NCI-H2081 (cell line): ENCODE measurements around the gene LAMB1.
"Not testable (repeated sequence)": the region's sequence is repeated elsewhere in the genome, so short reads cannot be mapped to it uniquely, and the experiment has no call there.

ENCODE experiments used
- DNase-seq, 2 experiments: peaks; one replicate each; lab custom pipeline; 2025; lab: John Stamatoyannopoulos, UW

LAMB1 gene

GRCh38 chr7:107917763-107918651 lies 85.0 kb downstream of the LAMB1 start:
- no peak for DNase-seq

DNA sequence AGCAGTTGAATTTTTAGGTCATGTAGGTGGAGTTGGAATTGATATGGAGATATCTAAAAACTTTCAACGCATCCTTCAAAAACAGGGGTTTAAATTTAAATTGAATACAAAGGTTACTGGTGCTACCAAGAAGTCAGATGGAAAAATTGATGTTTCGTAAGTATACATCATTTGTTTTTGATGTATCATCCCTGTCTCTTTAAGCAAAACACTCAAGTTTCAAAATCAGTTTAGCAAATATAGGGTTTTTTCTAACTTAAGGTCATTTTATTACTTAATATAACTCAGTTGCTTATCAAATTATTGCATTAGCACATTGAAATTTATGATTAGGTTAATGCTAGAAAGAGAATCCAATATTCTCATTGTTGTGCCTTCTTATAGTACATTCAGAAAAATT lies 87.4 kb downstream of the LAMB1 start:
- no peak for DNase-seq

DNA sequence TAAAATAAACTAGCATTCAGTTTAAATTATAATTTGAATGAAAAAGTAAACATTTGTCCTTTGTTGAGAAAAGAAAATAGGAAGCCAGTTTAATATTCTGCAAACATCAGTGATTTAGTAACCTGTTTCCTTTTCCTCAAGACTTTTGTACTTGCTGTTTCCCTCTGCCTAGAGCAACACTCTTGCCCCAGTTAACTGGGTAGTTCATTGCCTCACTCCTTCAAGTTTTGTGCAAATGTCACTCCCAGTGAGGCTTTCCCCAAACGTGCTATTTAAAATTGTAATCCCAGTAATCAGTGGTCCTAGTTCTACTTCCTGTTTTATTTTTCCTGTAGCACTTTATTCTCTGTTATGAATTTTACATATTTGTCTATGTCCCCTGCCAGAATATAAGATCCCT lies 88.1 kb downstream of the LAMB1 start:
- DNase-seq: no peak

DNA sequence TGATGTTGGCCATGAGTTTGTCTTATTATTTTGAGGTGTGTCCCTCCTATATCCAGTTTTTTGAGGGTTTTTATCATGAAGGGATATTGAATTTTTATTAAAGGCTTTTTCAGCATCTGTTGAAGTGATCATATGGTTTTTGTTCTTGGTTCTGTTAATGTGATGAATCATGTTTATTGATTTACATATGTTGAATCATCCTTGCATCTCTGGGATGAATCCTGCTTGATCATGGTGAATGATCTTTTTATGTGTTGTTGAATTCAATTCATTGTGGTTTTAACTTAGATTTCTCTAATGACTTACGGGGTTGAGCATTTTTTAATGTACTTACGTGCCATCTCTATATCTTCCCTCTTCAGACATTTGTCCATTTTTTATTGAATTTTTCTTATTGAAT lies 89.1 kb downstream of the LAMB1 start:
- DNase-seq: no peak

DNA sequence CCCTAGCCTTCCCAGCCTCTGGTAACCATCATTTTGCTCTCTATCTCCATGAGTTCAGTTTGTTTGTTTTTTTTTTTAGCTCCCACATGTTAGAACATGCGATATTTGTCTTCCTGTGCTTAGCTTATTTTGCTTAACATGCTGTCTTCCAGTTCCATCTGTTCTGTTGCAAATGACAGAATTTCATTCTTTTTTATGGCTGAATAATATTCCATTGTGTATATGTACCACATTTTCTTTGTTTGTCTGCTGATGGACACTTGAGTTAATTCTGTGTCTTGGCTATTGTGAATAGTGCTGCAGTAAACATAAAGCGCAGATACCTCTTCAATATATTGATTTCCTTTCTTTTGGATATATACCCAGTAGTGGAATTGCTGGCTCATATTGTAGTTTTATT lies 91.0 kb downstream of the LAMB1 start:
- DNase-seq: no peak

- DNase-seq: no peak
These were observed 93.5 kb downstream of the LAMB1 start for GRCh38 chr7:107909445-107909844.

DNA sequence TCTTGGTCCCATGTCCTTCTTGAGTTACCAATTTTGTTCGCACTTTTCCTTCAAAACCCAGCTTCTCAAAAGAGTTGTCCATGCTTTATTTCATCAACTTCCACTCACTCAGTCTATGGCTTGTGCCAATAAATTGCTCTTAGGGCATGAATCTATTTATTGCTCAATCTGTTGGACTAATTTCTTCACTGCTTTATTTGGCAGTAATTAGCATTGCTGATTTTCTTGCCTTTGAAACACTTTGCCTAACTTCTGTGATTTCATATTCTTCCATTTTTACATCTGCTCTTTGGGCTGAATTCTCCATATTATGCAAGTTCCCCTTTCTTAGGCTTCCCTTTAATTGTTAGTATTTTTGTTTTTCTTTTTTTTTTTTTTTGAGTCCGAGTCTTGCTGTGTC lies 95.2 kb downstream of the LAMB1 start:
- DNase-seq: no peak

- DNase-seq: no peak
These were observed 100.6 kb downstream of the LAMB1 start for GRCh38 chr7:107902381-107902780.

- DNase-seq: no peak
These were observed 102.4 kb downstream of the LAMB1 start for GRCh38 chr7:107900496-107901015.

GRCh38 chr7:107898997-107899594 lies 103.9 kb downstream of the LAMB1 start:
- no peak for DNase-seq

- not testable (repeated sequence) for DNase-seq
These were observed 110.6 kb downstream of the LAMB1 start for GRCh38 chr7:107892367-107892741.

DNA sequence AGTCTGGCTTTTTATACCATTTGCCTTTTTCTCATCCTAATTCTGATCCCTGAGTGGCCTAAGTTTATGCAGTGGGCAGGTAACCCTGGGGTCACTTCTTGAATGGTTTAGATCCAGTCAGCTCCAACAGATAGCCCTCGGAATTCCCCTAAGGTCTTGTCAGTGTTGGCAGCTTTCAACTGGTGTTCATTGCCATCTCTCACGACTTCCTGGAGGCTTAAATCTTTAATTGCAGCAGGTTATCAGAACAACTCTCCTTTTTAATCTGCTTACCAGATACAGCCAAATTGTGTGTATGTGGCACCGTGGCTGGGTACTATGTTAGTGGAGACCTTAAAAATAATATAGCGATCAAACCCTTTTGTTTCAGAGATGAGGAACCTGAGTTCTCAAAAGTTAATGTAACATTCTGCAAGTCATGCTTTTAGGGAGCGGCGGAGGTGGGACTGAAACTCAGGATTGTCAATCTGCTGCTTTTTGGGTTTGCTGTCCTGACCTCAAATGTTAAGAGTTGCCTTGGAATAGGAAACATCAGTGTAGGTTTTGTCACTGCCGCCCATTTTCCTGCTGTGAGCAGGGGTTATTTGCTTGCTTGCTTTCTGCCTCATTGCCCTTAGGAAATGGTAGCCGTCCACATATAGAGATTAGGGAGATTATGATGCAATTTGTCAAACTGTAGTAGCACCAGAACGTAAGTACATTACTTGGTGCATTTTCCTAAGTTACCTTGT lies 111.2 kb downstream of the LAMB1 start:
- peak in 1 of 2 experiments; percentile 64 for DNase-seq

GRCh38 chr7:107890962-107891635 lies 111.9 kb downstream of the LAMB1 start, which contains the start of gene DLD:
TSS of gene DLD (plus strand) at chr7:107891183. CDS start at chr7:107891251, 68 bp downstream.
- peak; percentile 96 to 98 for DNase-seq

- DNase-seq: no peak
These were observed 112.4 kb downstream of the LAMB1 start for GRCh38 chr7:107890493-107890961.

- DNase-seq: no peak
These were observed 113.0 kb downstream of the LAMB1 start for GRCh38 chr7:107889992-107890391.

DNA sequence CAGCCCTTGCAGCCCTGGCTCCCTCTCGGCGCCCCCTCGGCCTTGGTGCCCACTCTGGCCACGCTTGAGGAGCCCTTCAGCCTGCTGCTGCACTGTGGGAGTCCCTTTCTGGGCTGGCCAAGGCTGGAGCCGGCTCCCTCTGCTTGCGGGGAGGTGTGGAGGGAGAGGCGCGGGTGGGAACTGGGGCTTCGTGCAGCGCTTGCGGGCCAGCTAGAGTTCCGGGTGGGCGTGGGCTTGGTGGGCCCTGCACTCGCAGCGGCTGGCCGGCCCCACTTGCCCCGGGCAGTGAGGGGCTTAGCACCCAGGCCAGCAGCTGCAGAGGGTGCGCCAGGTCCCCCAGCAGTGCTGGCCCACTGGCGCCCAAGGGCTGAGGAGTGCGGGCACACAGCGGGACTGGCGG lies 115.1 kb downstream of the LAMB1 start:
- DNase-seq: not testable (repeated sequence)

DNA sequence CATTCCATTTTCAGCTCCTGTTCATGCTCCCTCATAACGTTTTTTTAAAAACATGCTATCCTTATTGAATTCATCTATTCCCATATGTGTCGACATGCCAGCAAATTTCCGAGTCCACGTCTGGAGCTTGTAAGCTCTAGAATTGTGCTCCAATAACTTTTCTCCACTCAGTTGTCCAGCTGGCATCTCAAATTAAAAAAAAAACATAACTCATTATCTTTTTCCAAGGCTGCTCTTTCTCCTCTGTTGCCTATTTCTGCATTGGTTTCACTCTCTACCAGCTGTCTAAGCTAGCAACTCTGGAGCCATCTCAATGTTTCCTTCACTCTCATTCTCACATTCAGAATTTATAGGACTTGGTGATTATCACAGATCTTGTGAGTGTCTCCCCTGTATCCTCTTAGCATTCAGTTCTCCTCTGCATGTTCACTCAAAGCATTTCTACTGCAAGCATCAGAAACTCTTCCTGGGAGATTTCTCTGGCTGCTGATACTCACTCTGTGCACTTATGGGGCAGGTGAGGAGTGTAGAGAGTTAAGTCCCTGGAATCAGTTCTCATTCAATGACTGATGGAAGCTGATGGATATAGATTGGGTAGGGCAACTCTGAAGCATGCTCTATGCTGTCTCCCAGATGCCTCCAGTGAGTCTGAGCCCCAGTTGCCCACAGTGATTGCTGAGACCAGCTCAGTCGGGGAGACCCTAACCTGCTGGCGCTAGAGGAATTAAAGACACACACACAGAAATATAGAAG lies 118.7 kb downstream of the LAMB1 start:
- no peak for DNase-seq

- no peak for DNase-seq
These were observed 120.2 kb downstream of the LAMB1 start for GRCh38 chr7:107882766-107883165.

GRCh38 chr7:107879400-107880035 lies 123.4 kb downstream of the LAMB1 start:
- DNase-seq: peak; percentile 53 to 73

DNA sequence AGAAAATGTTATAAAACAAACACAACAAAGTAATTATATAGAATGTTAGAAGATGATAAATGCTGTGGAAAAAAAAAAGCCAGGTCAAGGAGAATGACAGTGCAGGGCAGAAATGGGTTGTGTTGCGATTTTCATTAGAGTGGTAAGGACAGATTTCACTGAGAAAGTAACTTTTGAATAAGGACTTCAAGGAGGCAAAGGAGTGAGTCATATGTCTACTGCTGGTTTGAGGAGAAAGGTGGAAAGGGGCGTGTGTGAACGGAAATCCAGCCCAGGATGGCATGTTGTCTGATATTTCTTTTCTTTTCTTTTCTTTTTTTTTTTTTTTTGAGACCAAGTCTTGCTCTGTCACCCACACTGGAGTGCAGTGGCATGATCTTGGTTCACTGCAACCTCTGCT lies 124.3 kb downstream of the LAMB1 start:
- no peak for DNase-seq
